ENCODE data around the gene PHTF2. TPM values are rescaled to one million over a fixed set of nuclear protein-coding genes. Genes with fewer than 3 reads are reported as not detected.
A peak's percentile ranks its signal among the peaks of the same experiment; 100 is the strongest.
"Not testable (repeated sequence)": the region's sequence is repeated elsewhere in the genome, so short reads cannot be mapped to it uniquely, and the experiment has no call there.

The PHTF2 gene
- total RNA-seq, 1 experiment from 2014 or later: 62.2 TPM

GRCh38 chr7:77862691-77863090 is 64.1 kb downstream of the PHTF2 start:
- no peaks in the 10 kb centered on the region for H3K27me3 ChIP-seq
- DNase-seq: no peak
- H3K4me3 ChIP-seq: no peak overlapping the region
- no peaks in the 10 kb centered on the region; the same call in none of the 2 replicates for H3K36me3 ChIP-seq
- peaks cover 9% of the 10 kb centered on the region; the same call in 1 of the 2 replicates for H3K4me1 ChIP-seq
- no peaks in the 10 kb centered on the region for H3K9me3 ChIP-seq (replicated peaks)
- H3K27ac ChIP-seq: no peak overlapping the region

GRCh38 chr7:77863860-77864259 is 65.3 kb downstream of the PHTF2 start:
- H3K4me1 ChIP-seq: peaks cover 9% of the 10 kb centered on the region; the same call in 1 of the 2 replicates
- no peak for DNase-seq
- H3K9me3 ChIP-seq (replicated peaks): no peaks in the 10 kb centered on the region
- no peaks in the 10 kb centered on the region for H3K27me3 ChIP-seq
- no peak overlapping the region for H3K27ac ChIP-seq
- H3K4me3 ChIP-seq: no peak overlapping the region
- H3K36me3 ChIP-seq: no peaks in the 10 kb centered on the region; the same call in none of the 2 replicates

DNA sequence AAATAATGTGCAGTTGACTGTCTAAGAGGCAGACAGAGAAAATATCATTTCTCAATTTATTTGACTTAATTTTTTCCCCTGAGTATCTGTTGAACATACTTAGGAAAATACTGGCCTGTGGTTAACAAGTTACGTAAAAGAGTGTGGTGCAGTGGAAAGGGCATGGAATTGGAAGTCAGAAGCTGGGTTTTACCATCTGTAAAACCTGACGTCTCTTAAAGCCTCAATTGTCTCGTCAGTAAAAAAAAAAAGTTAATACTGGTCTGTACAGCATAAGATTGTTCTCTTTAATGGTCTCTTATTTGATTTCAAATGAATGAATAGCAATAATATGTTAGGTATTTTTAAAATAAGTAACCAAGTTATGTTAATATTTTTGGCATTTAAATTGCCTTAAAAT is 67.8 kb downstream of the PHTF2 start:
- no peak for DNase-seq
- peaks cover 4% of the 10 kb centered on the region for H3K36me3 ChIP-seq

GRCh38 chr7:77866786-77867536 is 68.4 kb downstream of the PHTF2 start:
- no peak for DNase-seq
- Histone ChIP-seq H3K9me3 (replicated peaks) (0 out of 2 replicates have a peak, but pooled peaks cover 4% of the 10 kb centered on the region), H3K27me3 (no peaks in the 10 kb centered on the region), H3K36me3 (peaks cover 4% of the 10 kb centered on the region), H3K4me1 (peaks cover 9% of the 10 kb centered on the region; the same call in 1 of the 2 replicates), H3K27ac (peak overlapping the region; percentile 14; the same call in 1 of the 2 replicates), H3K4me3 (no peak overlapping the region)

More for the DNA sequence above, 67.8 kb downstream of the PHTF2 start:
- no peaks in the 10 kb centered on the region for H3K27me3 ChIP-seq
- no peak overlapping the region for H3K4me3 ChIP-seq
- 0 out of 2 replicates have a peak, but pooled peaks cover 4% of the 10 kb centered on the region for H3K9me3 ChIP-seq (replicated peaks)
- H3K4me1 ChIP-seq: peaks cover 9% of the 10 kb centered on the region; the same call in 1 of the 2 replicates
- no peak overlapping the region for H3K27ac ChIP-seq

DNA sequence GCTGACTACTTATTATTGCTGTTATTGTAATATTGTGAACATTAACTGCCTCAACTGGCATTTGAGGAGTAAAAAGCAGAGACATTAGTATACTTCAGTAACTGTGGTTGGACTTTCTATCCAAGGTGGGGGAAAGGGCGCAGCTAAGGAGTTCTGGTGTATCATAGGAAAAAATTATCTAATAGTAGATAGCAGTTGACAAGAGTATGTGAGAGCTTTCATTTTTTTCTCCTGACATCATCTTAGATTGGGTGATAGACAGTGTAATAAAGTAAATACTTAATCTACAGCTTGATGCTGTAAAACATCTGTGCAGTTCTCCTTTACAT is 68.9 kb downstream of the PHTF2 start:
- Histone ChIP-seq H3K4me3 (no peak overlapping the region), H3K36me3 (peaks cover 4% of the 10 kb centered on the region), H3K9me3 (replicated peaks) (0 out of 2 replicates have a peak, but pooled peaks cover 4% of the 10 kb centered on the region), H3K4me1 (peaks cover 9% of the 10 kb centered on the region; the same call in 1 of the 2 replicates), H3K27me3 (no peaks in the 10 kb centered on the region), H3K27ac (peak overlapping the region; percentile 14; the same call in 1 of the 2 replicates)
- DNase-seq: no peak

DNA sequence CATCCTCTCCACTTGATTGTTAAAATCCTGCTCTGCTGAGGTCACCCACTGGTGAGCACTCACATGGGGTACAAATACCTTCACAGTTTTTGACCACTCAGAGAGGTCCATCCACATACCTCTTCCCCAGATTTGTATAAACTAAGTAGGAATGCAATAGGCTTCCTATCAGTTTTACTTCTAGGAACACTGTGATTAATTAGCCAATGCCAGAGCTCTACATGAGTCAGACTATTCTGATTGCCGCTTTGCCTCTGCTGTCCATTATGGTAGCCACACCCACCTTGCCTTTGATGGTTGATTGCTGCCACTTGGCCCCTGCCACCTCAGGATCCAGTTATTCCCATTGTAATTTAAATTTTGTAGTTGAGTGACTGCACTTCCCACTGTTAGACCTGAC is 73.7 kb downstream of the PHTF2 start:
- not testable (repeated sequence) for H3K9me3 ChIP-seq (replicated peaks); H3K27ac ChIP-seq; DNase-seq; H3K4me3 ChIP-seq; H3K4me1 ChIP-seq; H3K27me3 ChIP-seq; H3K36me3 ChIP-seq

DNA sequence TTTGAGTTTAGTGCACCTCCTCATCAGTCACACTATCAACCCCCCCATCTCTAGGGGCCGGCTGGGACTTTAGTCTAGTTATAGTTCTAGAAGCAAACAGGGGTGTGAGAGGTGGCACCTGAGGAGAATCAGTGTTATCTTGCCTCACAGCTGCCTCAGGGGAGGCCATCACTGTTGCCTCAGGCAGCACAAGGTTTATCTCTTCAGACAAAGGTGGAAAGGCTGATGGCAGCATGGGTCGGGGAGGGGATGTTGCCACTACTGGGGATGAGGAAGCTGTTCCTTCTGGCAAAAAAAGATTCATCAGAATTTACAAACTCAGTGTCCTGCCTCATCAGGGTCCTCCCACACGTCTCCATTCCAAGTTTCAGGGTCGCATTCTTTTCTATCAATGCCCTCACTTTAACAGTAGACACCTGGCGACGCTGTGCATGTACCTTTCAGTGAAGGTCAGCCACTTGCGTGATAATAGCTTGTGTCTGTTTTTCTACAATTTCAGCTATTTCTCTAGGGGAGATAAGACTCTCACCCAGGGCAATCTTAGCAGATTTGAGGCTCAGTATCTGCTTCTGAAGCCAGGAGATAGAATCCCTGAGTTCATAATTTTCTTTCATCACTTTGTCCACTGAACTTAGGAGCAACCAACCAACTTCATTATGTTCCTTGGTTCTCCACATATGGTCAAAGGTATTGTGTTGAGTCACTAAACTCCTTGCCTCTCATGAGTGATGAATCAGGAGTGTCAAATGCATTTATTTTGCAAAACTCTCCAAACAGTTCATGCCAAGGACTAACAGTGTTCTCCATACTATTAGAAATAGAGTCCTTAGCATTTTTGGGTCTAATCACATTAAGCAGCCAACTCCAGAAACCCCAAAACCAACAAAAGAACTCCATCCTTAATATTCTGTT is 75.1 kb downstream of the PHTF2 start:
- H3K27me3 ChIP-seq; H3K27ac ChIP-seq; H3K4me3 ChIP-seq; DNase-seq; H3K36me3 ChIP-seq; H3K9me3 ChIP-seq (replicated peaks); H3K4me1 ChIP-seq: not testable (repeated sequence)

DNA sequence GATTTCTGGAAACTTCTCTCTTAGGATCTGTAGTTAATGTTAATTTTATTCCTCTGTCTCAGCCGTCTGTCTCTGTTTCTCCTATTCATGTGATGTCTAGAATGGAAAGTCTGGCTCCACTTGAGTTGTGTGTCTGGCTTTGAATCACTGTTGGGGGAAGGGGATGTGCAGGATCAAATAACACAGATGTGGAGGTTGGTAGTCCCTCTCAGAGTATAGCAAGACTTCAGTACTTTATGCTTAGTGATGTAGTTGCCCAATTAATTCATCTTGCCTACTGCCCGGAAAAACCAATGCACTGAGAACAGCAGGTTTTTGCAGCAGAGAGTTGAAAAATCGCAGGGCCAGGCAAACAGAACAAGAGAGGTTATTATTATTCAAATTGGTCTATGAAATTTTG is 79.2 kb downstream of the PHTF2 start:
- DNase-seq: peak in 1 of 2 experiments; percentile 4
- Histone ChIP-seq H3K27ac (no peak overlapping the region), H3K36me3 (no peaks in the 10 kb centered on the region), H3K9me3 (replicated peaks) (no peaks in the 10 kb centered on the region; the same call in 1 of the 2 replicates), H3K4me1 (no peaks in the 10 kb centered on the region), H3K27me3 (no peaks in the 10 kb centered on the region), H3K4me3 (no peak overlapping the region)

DNA sequence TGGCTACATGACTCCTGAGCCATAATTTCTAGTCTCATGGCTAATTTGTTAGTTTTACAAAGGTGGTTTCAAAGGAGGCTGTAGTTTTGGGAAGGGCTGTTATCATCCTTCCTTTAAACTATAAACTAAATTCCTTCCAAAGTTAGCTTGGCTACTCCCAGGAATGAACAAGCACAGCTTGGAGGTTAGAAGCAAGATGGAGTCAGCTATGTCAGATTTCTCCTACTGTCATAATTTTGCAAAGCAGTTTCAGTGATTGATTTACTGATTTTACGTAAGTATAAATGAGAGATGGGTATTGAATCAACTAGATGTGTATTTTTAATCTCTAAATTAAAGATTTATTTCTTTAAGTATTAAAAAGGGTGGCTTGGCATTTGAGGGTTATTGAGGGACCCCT is 79.9 kb downstream of the PHTF2 start:
- no peaks in the 10 kb centered on the region for H3K36me3 ChIP-seq
- H3K4me1 ChIP-seq: no peaks in the 10 kb centered on the region
- no peak overlapping the region for H3K27ac ChIP-seq

DNA sequence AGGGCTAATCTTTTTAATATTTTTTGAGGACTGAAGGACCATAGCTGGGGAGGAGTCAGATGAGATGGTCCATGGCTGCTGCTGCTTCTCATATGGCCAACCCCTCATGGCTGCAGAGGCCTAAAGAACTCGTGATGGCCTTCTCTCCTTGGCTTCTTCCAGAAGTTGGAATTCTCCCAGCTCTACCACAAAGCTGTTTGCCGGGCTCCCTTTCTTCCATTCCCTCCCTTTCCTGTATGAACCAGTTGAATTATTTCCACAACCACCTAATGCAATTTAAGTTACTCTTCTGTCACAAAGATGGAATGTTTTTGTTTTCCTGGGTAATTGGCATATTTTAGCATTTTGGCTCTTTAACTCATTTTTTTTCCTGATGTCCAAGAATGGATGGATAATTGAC is 80.7 kb downstream of the PHTF2 start:
- no peaks in the 10 kb centered on the region for H3K27me3 ChIP-seq
- H3K4me1 ChIP-seq: no peaks in the 10 kb centered on the region
- no peaks in the 10 kb centered on the region; the same call in 1 of the 2 replicates for H3K9me3 ChIP-seq (replicated peaks)
- H3K4me3 ChIP-seq: no peak overlapping the region
- DNase-seq: no peak
- H3K36me3 ChIP-seq: no peaks in the 10 kb centered on the region
- no peak overlapping the region for H3K27ac ChIP-seq

More for the DNA sequence above, 79.9 kb downstream of the PHTF2 start:
- no peak for DNase-seq
- Histone ChIP-seq H3K9me3 (replicated peaks) (no peaks in the 10 kb centered on the region; the same call in 1 of the 2 replicates), H3K4me3 (no peak overlapping the region), H3K27me3 (no peaks in the 10 kb centered on the region)

- H3K9me3 ChIP-seq (replicated peaks): no peaks in the 10 kb centered on the region; the same call in 1 of the 2 replicates
- no peak overlapping the region for H3K4me3 ChIP-seq
- H3K27ac ChIP-seq: no peak overlapping the region
- no peaks in the 10 kb centered on the region for H3K36me3 ChIP-seq
- H3K27me3 ChIP-seq: no peaks in the 10 kb centered on the region
- H3K4me1 ChIP-seq: no peaks in the 10 kb centered on the region
- no peak for DNase-seq
These were observed 83.3 kb downstream of the PHTF2 start for GRCh38 chr7:77881871-77882270.

GRCh38 chr7:77885155-77885554 is 86.6 kb downstream of the PHTF2 start:
- Histone ChIP-seq H3K36me3 (no peaks in the 10 kb centered on the region), H3K4me1 (no peaks in the 10 kb centered on the region), H3K9me3 (replicated peaks) (no peaks in the 10 kb centered on the region; the same call in 1 of the 2 replicates), H3K4me3 (no peak overlapping the region), H3K27me3 (no peaks in the 10 kb centered on the region), H3K27ac (no peak overlapping the region)
- DNase-seq: no peak

DNA sequence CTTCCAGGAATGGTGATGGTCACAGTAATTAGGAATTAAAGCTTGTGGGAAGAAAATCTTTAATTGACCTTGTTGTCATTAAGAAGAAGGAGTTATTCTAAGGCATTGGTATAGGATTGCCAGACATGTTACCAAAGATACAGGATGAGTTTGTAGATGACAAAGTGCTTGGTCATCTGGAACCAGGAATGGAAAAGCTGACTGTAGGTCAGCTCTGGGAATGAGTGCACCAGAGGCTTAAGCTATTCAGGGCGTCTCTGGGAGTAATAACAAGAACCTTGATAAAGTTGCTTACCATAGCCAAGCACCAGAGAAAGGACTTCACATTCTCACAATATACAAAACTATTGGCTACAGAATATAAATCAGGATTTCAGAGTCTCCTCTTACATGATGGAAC is 89.0 kb downstream of the PHTF2 start:
- no peaks in the 10 kb centered on the region for H3K27me3 ChIP-seq
- H3K27ac ChIP-seq: no peak overlapping the region
- no peak overlapping the region for H3K4me3 ChIP-seq
- H3K4me1 ChIP-seq: no peaks in the 10 kb centered on the region
- no peaks in the 10 kb centered on the region for H3K36me3 ChIP-seq
- no peaks in the 10 kb centered on the region for H3K9me3 ChIP-seq (replicated peaks)
- no peak for DNase-seq

GRCh38 chr7:77888998-77889397 is 90.4 kb downstream of the PHTF2 start:
- Histone ChIP-seq H3K9me3 (replicated peaks) (no peaks in the 10 kb centered on the region), H3K27me3 (no peaks in the 10 kb centered on the region), H3K4me3 (no peak overlapping the region), H3K4me1 (no peaks in the 10 kb centered on the region), H3K36me3 (no peaks in the 10 kb centered on the region; the same call in 1 of the 2 replicates), H3K27ac (no peak overlapping the region)
- no peak for DNase-seq

DNA sequence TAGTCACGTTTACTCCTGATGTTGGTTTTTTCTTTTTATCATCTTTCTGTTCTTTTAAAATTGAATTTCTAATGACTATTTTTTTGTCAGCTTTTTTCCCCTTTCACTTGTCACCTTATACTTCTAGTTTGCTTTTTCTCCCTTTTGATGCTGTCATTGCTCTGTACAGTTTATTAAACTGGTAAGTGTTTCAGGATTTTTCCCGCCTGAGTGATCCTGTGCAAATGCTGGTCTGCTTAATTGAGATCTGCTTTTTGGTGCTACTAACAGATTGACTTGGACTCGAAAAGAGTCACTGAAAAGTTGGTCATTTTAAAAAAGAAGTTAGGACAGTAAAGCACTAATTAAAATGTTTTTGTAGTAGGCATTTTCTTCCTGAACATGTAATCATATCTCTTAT is 95.2 kb downstream of the PHTF2 start:
- Histone ChIP-seq H3K9me3 (replicated peaks) (no peaks in the 10 kb centered on the region), H3K4me1 (no peaks in the 10 kb centered on the region), H3K27ac (no peak overlapping the region), H3K27me3 (no peaks in the 10 kb centered on the region), H3K4me3 (no peak overlapping the region), H3K36me3 (peaks cover 4% of the 10 kb centered on the region; the same call in 1 of the 2 replicates)
- no peak for DNase-seq
